Cardiac muscle cell (in vitro differentiated cells and primary cell): ENCODE results near the gene ME1. TPM values are rescaled to one million over a fixed set of nuclear protein-coding genes. Genes with fewer than 3 reads are reported as not detected.

ENCODE experiments used
- DNase-seq, 2 donors: peaks; one replicate each; pipeline versions ENCODE4 v3.0.0 to v3.0.0-alpha.2; 2010 to 2017; ENCODE audit warnings: low read depth in 1 of 2, low spot score in 1 of 2
- H3K27ac ChIP-seq: fragments of 200-600 bp; sonication (generic); 2 replicates; pipeline ENCODE4 v1.5.1; 2016
- H3K27me3 ChIP-seq: fragments of 200-600 bp; sonication (generic); 2 replicates; pipeline ENCODE4 v1.6.0; 2016; ENCODE audit warnings: control low read depth
- H3K36me3 ChIP-seq: fragments of 200-600 bp; sonication (generic); 2 replicates; pipeline ENCODE4 v1.5.1; 2016; ENCODE audit warnings: control low read depth
- H3K4me1 ChIP-seq: fragments of 200-600 bp; sonication (generic); 2 replicates; pipeline ENCODE4 v1.8.1; 2017; ENCODE audit warnings: low read depth, mild to moderate bottlenecking, mixed run types
- H3K4me3 ChIP-seq: fragments of 200-600 bp; sonication (generic); 2 replicates; pipeline ENCODE4 v1.5.1; 2016; ENCODE audit warnings: mild to moderate bottlenecking
- H3K9me3 ChIP-seq: fragments of 200-600 bp; sonication (generic); 2 replicates; pipeline ENCODE4 v1.5.1; 2017; ENCODE audit warnings: low read depth, mild to moderate bottlenecking, control low read depth
- CTCF ChIP-seq: IDR thresholded peaks from 2 replicates; pipeline ENCODE4 v1.5.1; 2012; ENCODE audit warnings: low read depth, mild to moderate bottlenecking, low read length
- polyA plus RNA-seq: library from polyadenylated mRNA; unstranded; fragments of >200 nt; fragmentation: Nextera tagmentation; extraction: Ambion mirVana; gene quantifications from 2 replicates; pipeline ENCODE4 v1.2.1, GENCODE V29; 2016
- total RNA-seq: library from RNA; depleted of rRNA; stranded (reverse); fragments of >200 nt; gene quantifications from 2 replicates; pipeline ENCODE4 v1.2.3, GENCODE V29; 2016

The ME1 gene
- total and polyA plus RNA-seq, 2 experiments from 2014 or later: 2.0 to 6.6 TPM

- H3K27me3 ChIP-seq: no peaks in the 10 kb centered on the region
- H3K9me3 ChIP-seq: no peaks in the 10 kb centered on the region
- DNase-seq: peak; percentile 75 to 86
- TF ChIP-seq CTCF: peak; percentile 90
- no peak overlapping the region for H3K27ac ChIP-seq
- H3K4me3 ChIP-seq: no peak overlapping the region
- no peaks in the 10 kb centered on the region for H3K36me3 ChIP-seq
- H3K4me1 ChIP-seq: no peaks in the 10 kb centered on the region
These were observed 215.5 kb downstream of the ME1 start for GRCh38 chr6:83215131-83216047.

- Histone ChIP-seq H3K9me3 (no peaks in the 10 kb centered on the region), H3K4me1 (no peaks in the 10 kb centered on the region), H3K4me3 (no peak overlapping the region), H3K36me3 (no peaks in the 10 kb centered on the region), H3K27ac (no peak overlapping the region), H3K27me3 (no peaks in the 10 kb centered on the region)
- no peak for TF ChIP-seq CTCF
- DNase-seq: peak in 1 of 2 donors; percentile 23
These were observed 228.8 kb downstream of the ME1 start for GRCh38 chr6:83202031-83202430.

- H3K36me3 ChIP-seq: peaks cover 20% of the 10 kb centered on the region
- no peak overlapping the region for H3K4me3 ChIP-seq
- H3K27me3 ChIP-seq: no peaks in the 10 kb centered on the region
- H3K4me1 ChIP-seq: peaks cover 3% of the 10 kb centered on the region
- H3K27ac ChIP-seq: no peak overlapping the region
- DNase-seq: peak in 1 of 2 donors; percentile 63
- H3K9me3 ChIP-seq: no peaks in the 10 kb centered on the region
- no peak for TF ChIP-seq CTCF
These were observed 231.0 kb downstream of the ME1 start for GRCh38 chr6:83199863-83200225.

- Histone ChIP-seq H3K27ac (no peak overlapping the region), H3K9me3 (no peaks in the 10 kb centered on the region), H3K4me3 (no peak overlapping the region), H3K36me3 (peaks cover 20% of the 10 kb centered on the region), H3K27me3 (no peaks in the 10 kb centered on the region), H3K4me1 (peaks cover 9% of the 10 kb centered on the region)
- DNase-seq: no peak
- no peak for TF ChIP-seq CTCF
These were observed 231.5 kb downstream of the ME1 start for GRCh38 chr6:83199173-83199862.

GRCh38 chr6:83198486-83199172 lies 232.2 kb downstream of the ME1 start:
- Histone ChIP-seq H3K4me3 (no peak overlapping the region), H3K36me3 (peaks cover 20% of the 10 kb centered on the region), H3K27ac (no peak overlapping the region), H3K4me1 (peaks cover 11% of the 10 kb centered on the region), H3K27me3 (no peaks in the 10 kb centered on the region), H3K9me3 (no peaks in the 10 kb centered on the region)
- no peak for TF ChIP-seq CTCF
- DNase-seq: no peak
